Esophagus muscularis mucosa (tissue), 4 donors: ENCODE data around the gene GPR15.

ENCODE experiments used
- CTCF ChIP-seq, 3 experiments: fragments of 200-600 bp in 2 of 3; fragments of 450-650 bp in 1 of 3; sonication (generic) in 2 of 3; IDR thresholded peaks; one replicate each; pipeline ENCODE4 v1.5.1; 2017 to 2019; ENCODE audit warnings: antibody characterized with exemption in 3 of 3, mild to moderate bottlenecking in 2 of 3, moderate library complexity in 1 of 3
- EP300 ChIP-seq: sonication (generic); formaldehyde crosslinking; IDR thresholded peaks from one replicate; pipeline ENCODE4 v1.6.1; 2017; ENCODE audit warnings: antibody characterized with exemption
- POLR2A ChIP-seq: fragments of 450-650 bp; IDR thresholded peaks from one replicate; pipeline ENCODE4 v1.6.1; 2017; ENCODE audit warnings: antibody characterized with exemption, moderate library complexity, mild to moderate bottlenecking, low read depth

GRCh38 chr3:98518816-98519215 lies 13.0 kb upstream of the GPR15 start:
- TF ChIP-seq POLR2A (no peak), CTCF (IDR thresholded peaks at IDR 0.05) (no peak), EP300 (no peak)
